A549 (cell line): ENCODE data around the gene TUBA8. TPM values are rescaled to one million over a fixed set of nuclear protein-coding genes. Genes with fewer than 3 reads are reported as not detected.

Source experiments
- ATAC-seq, 2 experiments: fragments of 200-7000 bp in 1 of 2; fragments of >200 bp in 1 of 2; cut with Nextera tagmentation in 1 of 2; cut with Tn5 transposase in 1 of 2; 3 replicates each; pipeline versions ENCODE4 v1.8.0 to v1.9.1; 2018 to 2020; ENCODE audit warnings: mild to moderate bottlenecking in 1 of 2, moderate library complexity in 1 of 2
- CTCF ChIA-PET: fragments of 300-600 bp; sonication (Branson Sonifier 250); formaldehyde crosslinking; extraction: SDS; loops from one replicate; lab custom pipeline; 2021; ENCODE audit warnings: antibody characterized with exemption, inconsistent platforms; lab: Yijun Ruan, JAX
- POLR2A ChIA-PET: fragments of 350-600 bp; formaldehyde crosslinking; extraction: SDS; loops from one replicate; lab custom pipeline; 2021; ENCODE audit warnings: antibody characterized with exemption, inconsistent platforms; lab: Yijun Ruan, JAX
- DNase-seq, 2 experiments: peaks; one replicate each; pipeline versions ENCODE4 v3.0.0 to v3.0.0-alpha.2; 2011 to 2016; ENCODE audit warnings: low read depth in 1 of 2, low spot score in 1 of 2
- FAIRE-seq: peaks from 2 replicates; lab custom pipeline; 2011; peaks lifted over from hg19 to GRCh38; lab: Jason Lieb, UNC
- H3K27ac ChIP-seq, 2 experiments: fragments of >200 bp; sonication (Bioruptor Twin); formaldehyde crosslinking; 3 replicates each; pipeline ENCODE4 v1.5.1; 2016 to 2017
- H3K4me1 ChIP-seq: fragments of >200 bp; sonication (Bioruptor Twin); formaldehyde crosslinking; 3 replicates; pipeline ENCODE4 v1.6.1; 2016
- H3K4me2 ChIP-seq: fragments of >200 bp; sonication (Bioruptor Twin); formaldehyde crosslinking; 3 replicates; pipeline ENCODE4 v1.6.1; 2016
- H3K4me3 ChIP-seq: fragments of >200 bp; sonication (Bioruptor Twin); formaldehyde crosslinking; 3 replicates; pipeline ENCODE4 v1.5.1; 2016
- H3K9me3 ChIP-seq: fragments of >200 bp; sonication (Bioruptor Twin); formaldehyde crosslinking; 3 replicates; pipeline ENCODE4 v1.6.1; 2016
- CBX8 ChIP-seq: fragments of 200-600 bp; sonication (generic); IDR thresholded peaks from 2 replicates; pipeline ENCODE4 v1.6.1; 2016
- CEBPB ChIP-seq, 2 experiments: fragments of >200 bp in 1 of 2; sonication (Bioruptor Twin) in 1 of 2; formaldehyde crosslinking in 1 of 2; IDR thresholded peaks; 2 replicates each; pipeline ENCODE4 v1.6.1; 2012 to 2016
- EHF ChIP-seq: fragments of 250-450 bp; sonication (Bioruptor Pico); IDR thresholded peaks from 2 replicates; pipeline ENCODE4 v1.5.0; 2020; ENCODE audit warnings: mild to moderate bottlenecking
- EHMT2 ChIP-seq: fragments of 200-600 bp; sonication (generic); IDR thresholded peaks from 2 replicates; pipeline ENCODE4 v1.6.1; 2016; ENCODE audit warnings: antibody characterized with exemption, low read depth, mild to moderate bottlenecking, moderate library complexity
- HEYL ChIP-seq: fragments of 250-450 bp; sonication (Bioruptor Pico); IDR thresholded peaks from 2 replicates; pipeline ENCODE4 v1.8.0; 2021; ENCODE audit warnings: mild to moderate bottlenecking, moderate library complexity
- HOXB13 ChIP-seq: fragments of 250-450 bp; sonication (Bioruptor Pico); IDR thresholded peaks from 2 replicates; pipeline ENCODE4 v1.5.0; 2020; ENCODE audit warnings: low read depth, mild to moderate bottlenecking, moderate library complexity
- JUN ChIP-seq, 2 experiments: fragments of >200 bp; sonication (Bioruptor Twin); formaldehyde crosslinking; IDR thresholded peaks; 2 replicates in 1 of 2; 3 replicates in 1 of 2; pipeline ENCODE4 v1.6.1; 2016 to 2017
- MAZ ChIP-seq: fragments of 150-350 bp; IDR thresholded peaks from 2 replicates; pipeline ENCODE4 v1.6.1; 2014; ENCODE audit warnings: antibody characterized with exemption, low read depth, low read length, borderline replicate concordance
- NFE2L2 ChIP-seq: fragments of 150-350 bp; conservative IDR thresholded peaks from 2 replicates; pipeline ENCODE4 v1.6.1; 2014; ENCODE audit warnings: low read length
- NPAS2 ChIP-seq: fragments of 250-450 bp; sonication (Bioruptor Pico); IDR thresholded peaks from 2 replicates; pipeline ENCODE4 v1.8.0; 2022; ENCODE audit warnings: mild to moderate bottlenecking, moderate library complexity, borderline replicate concordance
- PHF8 ChIP-seq: fragments of 200-600 bp; sonication (generic); IDR thresholded peaks from 2 replicates; pipeline ENCODE4 v1.6.1; 2016; ENCODE audit warnings: low read depth, mild to moderate bottlenecking, antibody characterized with exemption, moderate library complexity, borderline replicate concordance
- RAD21 ChIP-seq, 2 experiments: fragments of >200 bp in 1 of 2; sonication (Bioruptor Twin) in 1 of 2; formaldehyde crosslinking in 1 of 2; IDR thresholded peaks in 1 of 2; conservative IDR thresholded peaks in 1 of 2; 2 replicates in 1 of 2; 3 replicates in 1 of 2; pipeline ENCODE4 v1.6.1; 2012 to 2018; ENCODE audit warnings: inconsistent platforms in 1 of 2
- RARB ChIP-seq: fragments of 250-450 bp; sonication (Bioruptor Pico); IDR thresholded peaks from 2 replicates; pipeline ENCODE4 v1.8.0; 2021; ENCODE audit warnings: mild to moderate bottlenecking, moderate library complexity
- RNF2 ChIP-seq: fragments of 200-600 bp; sonication (generic); IDR thresholded peaks from 2 replicates; pipeline ENCODE4 v1.6.1; 2016; ENCODE audit warnings: low read depth, mild to moderate bottlenecking, antibody characterized with exemption, moderate library complexity, borderline replicate concordance
- SMC3 ChIP-seq: fragments of >200 bp; sonication (Bioruptor Twin); formaldehyde crosslinking; IDR thresholded peaks from 3 replicates; pipeline ENCODE4 v1.6.1; 2018; ENCODE audit warnings: inconsistent platforms
- TFCP2L1 ChIP-seq: fragments of 250-450 bp; sonication (Bioruptor Pico); IDR thresholded peaks from 2 replicates; pipeline ENCODE4 v1.5.0; 2021; ENCODE audit warnings: mild to moderate bottlenecking
- TP53 ChIP-seq: fragments of 250-450 bp; sonication (Bioruptor Pico); IDR thresholded peaks from 2 replicates; pipeline ENCODE4 v1.5.0; 2021; ENCODE audit warnings: mild to moderate bottlenecking, moderate library complexity
- USF2 ChIP-seq: fragments of 450-650 bp; IDR thresholded peaks from 2 replicates; pipeline ENCODE4 v1.6.1; 2014; ENCODE audit warnings: antibody characterized with exemption
- ZC3H11A ChIP-seq: fragments of 450-650 bp; IDR thresholded peaks from 2 replicates; pipeline ENCODE4 v1.6.1; 2014; ENCODE audit warnings: antibody characterized with exemption, mild to moderate bottlenecking
- ZSCAN20 ChIP-seq: fragments of 250-450 bp; sonication (Bioruptor Pico); IDR thresholded peaks from 2 replicates; pipeline ENCODE4 v1.8.0; 2022; ENCODE audit warnings: mild to moderate bottlenecking, moderate library complexity
- WGBS: methylation state at CpG from one replicate; pipeline ENCODE4 v1.1.6; 2017; ENCODE audit errors: missing lambda C conversion rate; 5-methylcytosine and 5-hydroxymethylcytosine counted together
- polyA plus RNA-seq, 4 experiments: library from polyadenylated mRNA; depleted of rRNA in 3 of 4; stranded (reverse); fragments of >200 nt; fragmentation: RNase III in 1 of 4; extraction: RNeasy Plus Mini Kit Qiagen cat#74134 plus additional on column Dnase treatment in 1 of 4; gene quantifications; 2 replicates in 3 of 4; 3 replicates in 1 of 4; pipeline ENCODE4 v1.2.3, GENCODE V29; 2011 to 2017
- TF ChIP-seq, protein P1 (sequence below): fragments of >200 bp; sonication (Bioruptor Twin); formaldehyde crosslinking; IDR thresholded peaks from 2 replicates; pipeline ENCODE4 v1.6.1; 2016
- TF ChIP-seq, protein P2 (sequence below): fragments of 200-600 bp; sonication (generic); IDR thresholded peaks from 2 replicates; pipeline ENCODE4 v1.6.1; 2016; ENCODE audit warnings: antibody characterized with exemption, mild to moderate bottlenecking, moderate library complexity

The TUBA8 gene
- polyA plus RNA-seq, 2 of the 4 experiments (the other 2 are of a cell fraction), result 0.13 to 0.66 TPM

GRCh38 chr22:18120857-18121256, 10.2 kb downstream of the TUBA8 start:
- POLR2A ChIA-PET, result no interaction called here
- ATAC-seq (no peak), DNase-seq (no peak), FAIRE-seq (no peak)
- TF ChIP-seq JUN (IDR thresholded peaks at IDR 0.05) (no peak), EHMT2 (no peak), PHF8 (no peak), NPAS2 (CRISPR knock-in tag) (no peak), RNF2 (no peak), RARB (CRISPR knock-in tag) (no peak), ZSCAN20 (CRISPR knock-in tag) (no peak), TP53 (CRISPR knock-in tag) (no peak), MAZ (no peak), SMC3 (no peak), ZC3H11A (no peak), HEYL (CRISPR knock-in tag) (no peak), HOXB13 (CRISPR knock-in tag) (no peak), CBX8 (no peak), NFE2L2 (no peak)
- TF ChIP-seq, protein P1, sequence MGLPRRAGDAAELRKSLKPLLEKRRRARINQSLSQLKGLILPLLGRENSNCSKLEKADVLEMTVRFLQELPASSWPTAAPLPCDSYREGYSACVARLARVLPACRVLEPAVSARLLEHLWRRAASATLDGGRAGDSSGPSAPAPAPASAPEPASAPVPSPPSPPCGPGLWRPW, result no peak
- CTCF ChIA-PET, result no interaction called here
- Histone ChIP-seq H3K4me1 (no peaks in the 10 kb centered on the region), H3K9me3 (no peaks in the 10 kb centered on the region), H3K4me3 (no peak overlapping the region), H3K27ac (no peak overlapping the region), H3K4me2 (no peak overlapping the region)
- 86% methylated on average over 4 of the region's 4 CpGs for WGBS

GRCh38 chr22:18121506-18121905, 10.9 kb downstream of the TUBA8 start:
- TF ChIP-seq USF2 (no peak), HEYL (CRISPR knock-in tag) (no peak), SMC3 (no peak), RNF2 (no peak), PHF8 (no peak), TFCP2L1 (no peak), CEBPB (IDR thresholded peaks at IDR 0.05) (no peak), ZSCAN20 (CRISPR knock-in tag) (no peak), RAD21 (conservative IDR thresholded peaks at IDR 0.05 in 1 of 2, IDR thresholded peaks at IDR 0.05 in 1 of 2) (no peak), CBX8 (no peak), EHF (no peak)
- TF ChIP-seq, protein P2, sequence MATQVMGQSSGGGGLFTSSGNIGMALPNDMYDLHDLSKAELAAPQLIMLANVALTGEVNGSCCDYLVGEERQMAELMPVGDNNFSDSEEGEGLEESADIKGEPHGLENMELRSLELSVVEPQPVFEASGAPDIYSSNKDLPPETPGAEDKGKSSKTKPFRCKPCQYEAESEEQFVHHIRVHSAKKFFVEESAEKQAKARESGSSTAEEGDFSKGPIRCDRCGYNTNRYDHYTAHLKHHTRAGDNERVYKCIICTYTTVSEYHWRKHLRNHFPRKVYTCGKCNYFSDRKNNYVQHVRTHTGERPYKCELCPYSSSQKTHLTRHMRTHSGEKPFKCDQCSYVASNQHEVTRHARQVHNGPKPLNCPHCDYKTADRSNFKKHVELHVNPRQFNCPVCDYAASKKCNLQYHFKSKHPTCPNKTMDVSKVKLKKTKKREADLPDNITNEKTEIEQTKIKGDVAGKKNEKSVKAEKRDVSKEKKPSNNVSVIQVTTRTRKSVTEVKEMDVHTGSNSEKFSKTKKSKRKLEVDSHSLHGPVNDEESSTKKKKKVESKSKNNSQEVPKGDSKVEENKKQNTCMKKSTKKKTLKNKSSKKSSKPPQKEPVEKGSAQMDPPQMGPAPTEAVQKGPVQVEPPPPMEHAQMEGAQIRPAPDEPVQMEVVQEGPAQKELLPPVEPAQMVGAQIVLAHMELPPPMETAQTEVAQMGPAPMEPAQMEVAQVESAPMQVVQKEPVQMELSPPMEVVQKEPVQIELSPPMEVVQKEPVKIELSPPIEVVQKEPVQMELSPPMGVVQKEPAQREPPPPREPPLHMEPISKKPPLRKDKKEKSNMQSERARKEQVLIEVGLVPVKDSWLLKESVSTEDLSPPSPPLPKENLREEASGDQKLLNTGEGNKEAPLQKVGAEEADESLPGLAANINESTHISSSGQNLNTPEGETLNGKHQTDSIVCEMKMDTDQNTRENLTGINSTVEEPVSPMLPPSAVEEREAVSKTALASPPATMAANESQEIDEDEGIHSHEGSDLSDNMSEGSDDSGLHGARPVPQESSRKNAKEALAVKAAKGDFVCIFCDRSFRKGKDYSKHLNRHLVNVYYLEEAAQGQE, result no peak
- H3K4me2 ChIP-seq, result no peak overlapping the region
- no peaks in the 10 kb centered on the region for H3K4me1 ChIP-seq
- DNase-seq (no peak), FAIRE-seq (no peak), ATAC-seq (no peak)
- H3K4me3 ChIP-seq, result no peak overlapping the region
- POLR2A ChIA-PET, result no interaction called here
- 72% methylated on average over 9 of the region's 13 CpGs for WGBS
- no peaks in the 10 kb centered on the region for H3K9me3 ChIP-seq
- CTCF ChIA-PET, result no interaction called here
- H3K27ac ChIP-seq, result no peak overlapping the region
